Measurements from ENCODE around the gene PCCB.
A peak's percentile ranks its signal among the peaks of the same experiment; 100 is the strongest.
"Not testable (repeated sequence)": the region's sequence is repeated elsewhere in the genome, so short reads cannot be mapped to it uniquely, and the experiment has no call there.

PCCB gene

GRCh38 chr3:136330900-136331299 lies 80.8 kb downstream of the PCCB start:
- DNase-seq = no peak

GRCh38 chr3:136332302-136332701 lies 82.2 kb downstream of the PCCB start:
- no peak for DNase-seq

GRCh38 chr3:136332776-136333175 lies 82.6 kb downstream of the PCCB start:
- no peak for DNase-seq

GRCh38 chr3:136334209-136334608 lies 84.1 kb downstream of the PCCB start:
- DNase-seq = no peak

GRCh38 chr3:136334726-136335125 lies 84.6 kb downstream of the PCCB start:
- DNase-seq = not testable (repeated sequence)

- no peak for DNase-seq
These were observed 86.4 kb downstream of the PCCB start for GRCh38 chr3:136336329-136337100.

GRCh38 chr3:136343446-136343845 lies 93.3 kb downstream of the PCCB start:
- DNase-seq = no peak

GRCh38 chr3:136343873-136344555 lies 93.9 kb downstream of the PCCB start:
- DNase-seq = no peak

- no peak for DNase-seq
These were observed 96.3 kb downstream of the PCCB start for GRCh38 chr3:136346486-136346885.

GRCh38 chr3:136350132-136350531 lies 100.0 kb downstream of the PCCB start:
- DNase-seq = no peak

- DNase-seq = no peak
These were observed 100.4 kb downstream of the PCCB start for GRCh38 chr3:136350557-136350956.

GRCh38 chr3:136351351-136351750 lies 101.2 kb downstream of the PCCB start:
- DNase-seq = no peak

GRCh38 chr3:136351905-136352304 lies 101.8 kb downstream of the PCCB start:
- no peak for DNase-seq

GRCh38 chr3:136353461-136353860 lies 103.3 kb downstream of the PCCB start:
- no peak for DNase-seq

GRCh38 chr3:136366289-136366688 lies 116.1 kb downstream of the PCCB start:
- DNase-seq = peak; percentile 15

- not testable (repeated sequence) for DNase-seq
These were observed 125.7 kb downstream of the PCCB start for GRCh38 chr3:136375800-136376199.

- DNase-seq = no peak
These were observed 127.4 kb downstream of the PCCB start for GRCh38 chr3:136377508-136377907.

GRCh38 chr3:136378011-136378410 lies 127.9 kb downstream of the PCCB start:
- DNase-seq = no peak

Measured in NCI-H2171 (cell line).